ENCODE results near the gene AGBL4. TPM values are rescaled to one million over a fixed set of nuclear protein-coding genes. Genes with fewer than 3 reads are reported as not detected.

Gene AGBL4
- total RNA-seq, 4 donors from 2014 or later = not detected

DNA sequence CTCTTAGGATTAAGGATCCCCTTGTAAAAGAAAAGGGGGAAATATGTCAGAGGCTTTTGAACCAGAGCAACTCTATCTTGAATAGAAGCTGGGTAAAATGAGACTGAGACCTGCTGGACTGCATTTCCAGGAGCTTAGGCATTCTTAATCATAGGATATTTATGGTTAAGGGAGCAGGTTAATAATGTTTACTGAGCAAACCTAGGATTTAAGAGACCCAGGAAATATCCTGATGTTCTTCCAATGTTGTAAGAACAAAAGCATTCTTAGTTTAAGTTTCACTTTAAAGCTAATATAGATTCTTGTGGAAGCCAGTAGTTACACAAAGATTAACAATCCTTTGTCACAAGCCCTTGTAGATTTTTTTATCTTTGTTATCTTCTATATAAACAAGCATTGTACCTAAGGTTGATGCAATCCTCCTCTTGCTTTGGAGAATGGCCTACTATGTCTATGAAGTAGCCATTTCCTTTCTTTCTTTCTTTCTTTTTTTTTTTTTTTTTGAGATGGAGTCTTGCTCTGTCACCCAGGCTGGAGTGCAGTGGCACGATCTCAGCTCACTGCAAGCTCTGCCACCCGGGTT is 676.9 kb downstream of the AGBL4 start:
- TF ChIP-seq CTCF (IDR thresholded peaks at IDR 0.05) = no peak
- TF ChIP-seq POLR2A (IDR thresholded peaks at IDR 0.05) = no peak
- H3K4me1 ChIP-seq = no peaks in the 10 kb centered on the region
- H3K4me3 ChIP-seq = no peak overlapping the region
- intact Hi-C loops (cut with DNase I) = no loop called here
- WGBS, 2 donors = 59 to 73% methylated on average over 2 of the region's 2 CpGs
- H3K9me3 ChIP-seq = no peaks in the 10 kb centered on the region
- H3K27me3 ChIP-seq = no peaks in the 10 kb centered on the region
- no peaks in the 10 kb centered on the region for H3K36me3 ChIP-seq
- H3K27ac ChIP-seq = no peak overlapping the region
- no peak for DNase-seq

GRCh38 chr1:49340576-49340975 is 683.2 kb downstream of the AGBL4 start:
- intact Hi-C loops (cut with DNase I) = no loop called here
- WGBS, 2 donors = 72 to 76% methylated on average over 2 of the region's 2 CpGs

GRCh38 chr1:49339043-49339442 is 684.7 kb downstream of the AGBL4 start:
- DNase-seq = no peak
- WGBS, 2 donors = 57 to 68% methylated on average over 4 of the region's 4 CpGs
- Histone ChIP-seq H3K27me3 (no peaks in the 10 kb centered on the region), H3K4me3 (no peak overlapping the region), H3K27ac (no peak overlapping the region), H3K9me3 (no peaks in the 10 kb centered on the region), H3K36me3 (no peaks in the 10 kb centered on the region), H3K4me1 (no peaks in the 10 kb centered on the region)
- intact Hi-C loops (cut with DNase I) = no loop called here
- TF ChIP-seq CTCF (IDR thresholded peaks at IDR 0.05) (no peak), POLR2A (IDR thresholded peaks at IDR 0.05) (no peak)

More at GRCh38 chr1:49340576-49340975, 683.2 kb downstream of the AGBL4 start:
- Histone ChIP-seq H3K9me3 (no peaks in the 10 kb centered on the region), H3K4me1 (no peaks in the 10 kb centered on the region), H3K27me3 (no peaks in the 10 kb centered on the region), H3K27ac (no peak overlapping the region), H3K36me3 (no peaks in the 10 kb centered on the region), H3K4me3 (no peak overlapping the region)
- DNase-seq = no peak
- TF ChIP-seq POLR2A (IDR thresholded peaks at IDR 0.05) (no peak), CTCF (IDR thresholded peaks at IDR 0.05) (no peak)

GRCh38 chr1:49337251-49337650 is 686.5 kb downstream of the AGBL4 start:
- WGBS, 2 donors = 79 to 100% methylated on average over 1 of the region's 1 CpG
- Histone ChIP-seq H3K9me3 (no peaks in the 10 kb centered on the region), H3K27ac (no peak overlapping the region), H3K4me1 (no peaks in the 10 kb centered on the region), H3K27me3 (no peaks in the 10 kb centered on the region), H3K4me3 (no peak overlapping the region), H3K36me3 (no peaks in the 10 kb centered on the region)
- intact Hi-C loops (cut with DNase I) = no loop called here
- DNase-seq = no peak
- no peak for TF ChIP-seq POLR2A (IDR thresholded peaks at IDR 0.05)
- TF ChIP-seq CTCF (IDR thresholded peaks at IDR 0.05) = no peak

DNA sequence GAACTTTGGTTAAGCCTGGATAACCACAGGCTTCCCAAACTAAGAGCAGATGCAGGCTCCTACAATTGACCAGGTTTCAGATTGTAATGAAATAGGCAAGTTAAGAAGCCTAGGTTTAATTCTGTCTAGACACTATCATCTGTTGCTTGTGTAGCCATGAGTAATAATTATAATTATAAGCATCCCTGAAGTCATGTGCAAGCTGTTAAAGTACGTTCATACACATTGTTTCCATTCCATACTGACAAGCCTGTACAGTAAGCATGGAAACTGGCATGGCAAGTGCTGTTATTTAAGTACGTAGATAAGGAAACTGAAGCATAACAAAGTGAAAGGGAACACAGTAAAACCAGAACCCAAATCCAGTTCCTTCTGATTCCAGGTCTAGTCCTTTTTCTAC is 689.8 kb downstream of the AGBL4 start:
- DNase-seq = no peak
- H3K27ac ChIP-seq = no peak overlapping the region
- H3K4me3 ChIP-seq = no peak overlapping the region
- WGBS, 2 donors = 38 to 49% methylated on average over 2 of the region's 2 CpGs
- H3K27me3 ChIP-seq = no peaks in the 10 kb centered on the region
- intact Hi-C loops (cut with DNase I) = no loop called here
- no peaks in the 10 kb centered on the region for H3K4me1 ChIP-seq
- no peak for TF ChIP-seq POLR2A (IDR thresholded peaks at IDR 0.05)
- TF ChIP-seq CTCF (IDR thresholded peaks at IDR 0.05) = no peak
- no peaks in the 10 kb centered on the region for H3K9me3 ChIP-seq
- H3K36me3 ChIP-seq = no peaks in the 10 kb centered on the region
